ENCODE results near the gene CDH13.

CDH13 gene

GRCh38 chr16:83807710-83808572, 1181.2 kb downstream of the CDH13 start, which contains the start of gene HSBP1:
TSS of gene HSBP1 (plus strand) at chr16:83807978. CDS start at chr16:83808077, 99 bp downstream.
- DNase-seq (ENCODE audit: low read depth), result peak; percentile 87

DNA sequence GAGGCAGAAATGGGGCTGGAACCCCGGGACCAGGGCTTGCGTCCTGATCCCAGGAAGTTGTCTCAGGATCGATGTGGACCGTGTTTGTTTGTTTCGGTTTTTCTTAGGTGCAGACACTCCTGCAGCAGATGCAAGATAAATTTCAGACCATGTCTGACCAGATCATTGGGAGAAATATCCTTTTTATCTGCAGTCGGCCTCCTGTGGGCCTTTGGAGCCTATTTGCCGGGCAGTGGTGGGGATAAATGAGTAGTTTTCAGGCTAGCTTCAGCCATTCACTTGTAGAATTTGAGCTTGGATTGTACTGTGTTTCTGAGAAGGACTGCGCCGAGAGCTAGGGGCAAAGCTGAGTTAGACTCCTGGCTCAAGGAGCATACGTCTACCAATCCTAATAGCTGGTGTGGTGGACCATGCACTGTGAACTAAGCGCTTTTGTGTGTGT, 1181.8 kb downstream of the CDH13 start:
- DNase-seq (ENCODE audit: low read depth), result no peak

DNA sequence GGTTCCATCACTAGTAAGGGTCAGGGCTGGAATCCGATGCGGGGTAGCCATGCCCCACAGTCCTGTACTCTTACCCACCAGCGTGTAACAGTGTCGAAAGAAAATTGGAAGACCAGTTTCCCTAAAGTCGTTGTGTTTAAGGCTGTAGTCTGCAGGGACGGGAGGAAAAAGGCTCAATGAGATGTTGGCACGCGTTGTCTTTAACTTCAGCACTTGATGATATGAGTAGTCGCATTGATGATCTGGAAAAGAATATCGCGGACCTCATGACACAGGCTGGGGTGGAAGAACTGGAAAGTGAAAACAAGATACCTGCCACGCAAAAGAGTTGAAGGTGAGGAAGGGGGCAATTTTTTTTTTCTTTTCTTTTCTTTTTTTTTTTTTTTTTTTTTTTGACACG, 1182.3 kb downstream of the CDH13 start:
- no peak for DNase-seq (ENCODE audit: low read depth)

GRCh38 chr16:83810901-83811300, 1184.1 kb downstream of the CDH13 start:
- DNase-seq (ENCODE audit: low read depth), result no peak

- no peak for DNase-seq (ENCODE audit: low read depth)
Observed at GRCh38 chr16:83813823-83814658, 1187.3 kb downstream of the CDH13 start.

DNA sequence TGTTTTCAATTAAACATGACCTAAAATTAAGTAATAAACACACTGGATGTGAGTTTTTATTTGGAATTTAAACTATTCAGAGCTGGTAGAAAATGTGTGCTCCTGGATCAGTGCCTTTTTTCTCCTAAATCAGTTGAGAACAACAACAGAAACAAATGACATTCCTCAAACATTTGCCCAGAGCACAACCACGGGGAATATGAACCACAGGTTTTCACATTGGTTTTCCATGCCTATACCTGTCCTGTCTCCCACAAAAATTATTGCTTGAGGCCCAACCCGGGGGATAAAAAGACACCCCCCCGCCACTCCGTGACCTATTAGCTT, 1187.9 kb downstream of the CDH13 start:
- DNase-seq (ENCODE audit: low read depth), result no peak

DNA sequence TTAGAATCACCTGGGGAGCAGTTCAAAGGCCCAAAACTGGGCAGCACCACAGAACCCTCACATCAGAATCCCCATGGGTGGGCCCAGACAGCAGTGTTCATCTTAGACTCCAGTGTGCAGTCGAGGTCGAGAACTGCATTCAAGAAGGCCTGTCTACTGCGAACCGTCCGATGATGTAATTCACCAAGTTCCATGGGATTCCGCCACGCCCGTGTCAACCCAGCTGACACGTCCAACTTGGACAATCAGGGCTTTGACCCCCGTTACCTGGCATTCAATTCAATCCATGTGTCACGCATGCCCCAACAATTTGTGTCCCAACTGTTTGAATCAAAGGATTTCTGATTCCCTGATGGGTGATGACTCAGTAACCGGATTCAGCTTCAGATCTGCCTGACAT, 1190.3 kb downstream of the CDH13 start:
- DNase-seq (ENCODE audit: low read depth), result no peak

DNA sequence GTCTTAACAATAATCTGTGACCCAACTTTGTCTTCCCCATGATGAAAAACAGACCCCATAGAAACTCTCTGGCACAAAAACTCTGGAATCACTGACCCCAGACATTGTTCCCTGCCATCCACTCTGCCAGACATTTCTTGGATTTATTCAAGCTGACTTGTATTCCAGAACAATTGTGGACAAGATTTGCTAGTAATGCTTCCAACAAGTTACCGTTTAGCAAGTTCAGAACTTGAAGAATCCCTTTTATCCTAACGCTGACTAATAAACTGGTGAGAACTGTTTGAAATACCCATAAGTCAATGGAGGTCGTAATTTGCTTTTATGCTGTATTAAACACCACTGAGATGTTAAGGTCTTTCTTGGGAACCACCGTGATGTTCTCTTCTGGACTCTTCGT, 1191.5 kb downstream of the CDH13 start:
- no peak for DNase-seq (ENCODE audit: low read depth)

DNA sequence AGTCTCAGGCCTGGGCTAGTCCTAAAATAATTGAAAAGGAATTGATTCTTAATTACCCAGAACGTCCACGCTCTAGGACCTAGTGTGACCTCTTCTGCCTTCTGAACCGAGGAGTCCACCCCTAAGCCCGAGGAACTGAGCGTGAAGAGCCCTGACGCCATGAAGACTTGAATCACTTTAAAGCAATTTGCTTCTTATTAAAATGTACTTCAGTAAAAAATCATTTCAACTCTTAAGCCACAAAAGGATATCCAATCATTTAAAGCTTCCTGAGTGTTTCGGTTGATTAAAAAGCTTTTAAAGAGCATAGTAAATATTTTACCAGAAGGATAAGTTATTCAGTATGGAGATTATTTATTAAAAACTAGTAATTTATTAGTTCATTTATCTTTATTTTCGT, 1192.6 kb downstream of the CDH13 start:
- no peak for DNase-seq (ENCODE audit: low read depth)

- DNase-seq (ENCODE audit: low read depth), result peak; percentile 62
Observed at GRCh38 chr16:83826146-83826913, 1199.6 kb downstream of the CDH13 start.

- no peak for DNase-seq (ENCODE audit: low read depth)
Observed at GRCh38 chr16:83830091-83830768, 1203.5 kb downstream of the CDH13 start.

DNA sequence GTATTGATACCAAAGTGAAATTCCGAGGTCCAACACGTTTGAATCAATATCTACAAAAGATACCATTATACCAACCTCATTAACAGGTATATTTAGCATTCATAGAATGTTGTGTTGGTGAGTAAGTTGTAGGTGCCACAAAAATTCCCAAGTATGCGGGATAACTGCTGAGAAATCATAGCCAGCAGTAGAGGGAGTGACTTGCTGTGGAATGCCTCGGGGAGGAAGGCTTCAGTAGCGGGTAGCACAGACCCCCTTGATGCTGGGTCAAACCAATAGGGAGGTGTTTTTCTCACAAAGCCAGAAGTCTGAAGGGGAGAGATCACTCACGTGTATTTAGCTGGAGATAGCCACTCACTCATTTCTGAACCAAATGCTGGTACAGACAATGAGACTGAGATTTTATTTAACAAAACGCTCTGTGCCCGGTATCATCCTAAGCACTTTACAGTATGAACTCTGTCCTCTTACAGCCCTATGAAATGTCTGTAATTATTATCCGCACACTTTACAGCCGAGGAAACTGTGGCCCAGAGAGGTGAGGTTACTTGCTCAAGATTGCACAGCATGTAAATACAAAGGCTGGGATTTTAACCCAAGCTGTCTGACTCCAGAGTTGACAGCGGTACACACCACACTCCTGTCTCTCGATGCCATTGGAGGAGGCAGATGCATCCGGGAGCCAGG, 1204.1 kb downstream of the CDH13 start:
- DNase-seq (ENCODE audit: low read depth), result no peak

GRCh38 chr16:83831456-83831987, 1204.8 kb downstream of the CDH13 start:
- DNase-seq (ENCODE audit: low read depth), result no peak

DNA sequence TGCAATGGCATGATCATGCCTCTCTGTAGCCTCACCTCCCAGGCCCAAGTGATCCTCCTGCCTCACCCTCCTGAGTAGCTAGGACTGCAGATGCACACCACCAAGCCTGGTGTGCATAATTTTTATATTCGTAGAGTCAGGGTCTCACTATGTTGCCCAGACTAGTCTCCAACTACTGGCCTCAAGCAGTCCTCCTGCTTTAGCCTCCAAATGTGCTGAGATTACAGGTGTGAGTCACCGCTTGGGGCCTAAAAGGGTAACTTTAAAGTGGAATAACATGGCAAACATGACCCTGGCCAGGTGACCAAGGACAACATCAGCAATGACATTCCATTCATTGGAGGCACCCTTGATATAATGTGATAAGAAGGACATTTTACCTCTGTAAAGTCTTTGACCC, 1207.2 kb downstream of the CDH13 start:
- DNase-seq (ENCODE audit: low read depth), result no peak

DNA sequence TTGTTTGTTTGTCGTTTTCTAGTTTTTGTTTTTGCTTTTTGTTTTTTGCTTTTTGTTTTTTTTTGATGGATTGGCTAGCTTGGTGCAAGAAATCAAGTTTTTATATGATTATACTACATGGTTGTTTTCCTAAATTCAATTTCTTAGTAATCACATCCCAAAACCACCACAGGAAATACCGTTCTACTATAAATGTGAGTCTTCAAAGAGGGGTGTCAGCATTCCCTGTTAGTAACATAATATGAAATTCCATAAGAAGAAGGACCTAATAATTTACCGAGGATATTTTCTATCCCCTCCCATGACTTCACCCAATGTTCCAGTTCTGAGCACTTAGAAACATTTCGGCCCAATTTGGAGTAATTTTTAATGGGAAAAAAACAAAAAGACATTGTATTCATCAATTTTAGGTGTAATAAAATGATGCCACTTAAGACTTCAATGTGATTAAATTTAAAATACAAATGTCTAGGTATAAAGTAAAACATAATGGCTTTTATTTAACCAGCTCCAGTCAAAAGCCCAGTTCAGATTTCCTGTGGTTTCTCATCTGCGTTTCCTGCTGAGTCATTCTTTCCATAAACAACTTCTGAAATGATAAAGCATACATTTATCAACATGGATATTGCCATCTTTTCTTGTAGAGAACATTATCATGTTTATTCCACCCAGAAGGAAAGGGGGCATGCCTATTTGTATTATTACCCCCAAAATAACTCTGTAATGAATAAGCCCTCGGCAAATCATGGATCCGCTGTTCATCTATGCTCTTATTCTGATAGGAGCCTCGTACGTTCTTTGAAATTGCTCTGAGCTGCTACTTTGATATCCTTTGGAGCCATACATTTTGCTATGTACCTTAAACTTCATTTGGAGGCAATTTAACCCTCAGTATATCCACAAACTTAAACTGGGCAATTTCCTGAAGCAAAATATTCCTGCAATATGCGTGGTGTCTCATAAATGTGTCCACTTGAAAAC, 1209.1 kb downstream of the CDH13 start:
- no peak for DNase-seq (ENCODE audit: low read depth)

DNA sequence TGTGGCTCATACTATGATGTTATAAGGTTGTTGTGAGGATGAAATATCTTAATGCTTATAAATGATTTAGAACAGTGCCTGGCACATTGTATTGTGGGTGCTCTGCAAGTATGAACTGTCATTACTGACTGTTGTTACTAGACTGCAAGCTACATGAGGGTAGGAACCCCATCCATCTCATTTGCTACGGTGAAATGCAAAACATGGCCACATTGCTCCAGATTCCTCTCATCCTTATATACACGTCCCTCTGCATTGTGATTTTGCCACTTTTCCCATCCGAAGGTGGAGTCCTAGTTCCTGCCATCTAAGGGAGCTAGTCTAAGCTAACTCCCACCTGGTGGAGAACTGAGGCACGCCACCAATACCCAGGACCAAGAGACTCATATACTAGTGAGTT, 1210.8 kb downstream of the CDH13 start:
- no peak for DNase-seq (ENCODE audit: low read depth)

DNA sequence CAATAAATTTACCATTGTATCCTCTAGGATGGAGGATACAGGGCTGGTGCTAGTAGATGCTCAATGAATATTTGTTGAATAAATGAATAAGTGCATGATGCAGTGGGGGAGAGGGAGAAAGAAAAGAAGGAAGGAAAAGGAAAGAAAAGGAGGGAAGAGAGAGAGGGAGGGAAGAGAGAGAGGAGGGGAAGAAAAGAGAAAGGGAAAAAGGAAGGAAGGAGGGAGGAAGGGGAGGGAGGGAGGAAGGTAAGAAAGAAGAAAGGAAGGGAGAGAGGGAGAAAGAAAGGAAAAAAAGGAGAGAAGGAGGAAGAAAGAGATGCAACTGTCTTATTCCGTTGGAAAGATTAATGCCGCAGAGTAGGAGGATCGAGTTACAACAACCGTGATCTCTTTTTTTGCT, 1211.4 kb downstream of the CDH13 start:
- DNase-seq (ENCODE audit: low read depth), result no peak

GRCh38 chr16:83839561-83839960, 1212.8 kb downstream of the CDH13 start:
- no peak for DNase-seq (ENCODE audit: low read depth)

GRCh38 chr16:83840060-83840617, 1213.4 kb downstream of the CDH13 start:
- no peak for DNase-seq (ENCODE audit: low read depth)

Data from activated T-helper 1 cell treated with Interleukin-2 at 50 U/mL for 16 hours (primary cell).